Eye (tissue), 1 donor: Measurements from ENCODE around the gene PTMS.

ENCODE experiments used
- DNase-seq: peaks from one replicate; pipeline ENCODE4 v3.0.0-alpha.2; 2015

Gene PTMS

DNA sequence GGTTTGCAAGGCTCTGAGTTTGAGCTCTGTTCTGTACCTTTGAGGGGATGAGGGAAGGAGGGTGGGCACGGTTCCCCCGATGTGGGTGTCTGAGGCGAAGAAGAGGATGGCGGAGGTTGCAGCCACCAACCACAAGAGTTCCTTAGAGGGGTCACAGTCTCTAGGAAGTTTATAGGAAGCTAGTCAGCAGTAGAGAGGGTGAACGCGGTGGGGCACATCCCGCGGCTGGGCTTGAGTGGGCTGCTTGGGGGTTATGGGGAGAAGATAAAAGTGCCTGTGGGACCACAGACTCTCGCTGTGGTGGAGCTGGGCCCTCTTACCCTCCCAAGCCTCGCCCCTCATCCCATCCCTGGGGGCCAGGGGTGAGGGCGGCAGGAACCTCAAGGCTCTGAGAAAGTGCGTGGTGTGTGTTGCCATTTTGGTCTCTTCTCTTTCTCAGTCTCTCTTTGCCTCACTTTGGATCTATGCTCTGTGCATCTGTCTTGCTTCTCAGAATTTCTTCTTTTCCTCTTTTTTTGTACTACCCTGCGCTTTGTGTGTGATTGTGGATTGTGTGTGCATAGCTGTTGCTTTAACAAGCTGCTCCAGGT lies 25.9 kb downstream of the PTMS start:
- DNase-seq = no peak

GRCh38 chr12:6792522-6793201 lies 26.5 kb downstream of the PTMS start:
- DNase-seq = peak; percentile 71

DNA sequence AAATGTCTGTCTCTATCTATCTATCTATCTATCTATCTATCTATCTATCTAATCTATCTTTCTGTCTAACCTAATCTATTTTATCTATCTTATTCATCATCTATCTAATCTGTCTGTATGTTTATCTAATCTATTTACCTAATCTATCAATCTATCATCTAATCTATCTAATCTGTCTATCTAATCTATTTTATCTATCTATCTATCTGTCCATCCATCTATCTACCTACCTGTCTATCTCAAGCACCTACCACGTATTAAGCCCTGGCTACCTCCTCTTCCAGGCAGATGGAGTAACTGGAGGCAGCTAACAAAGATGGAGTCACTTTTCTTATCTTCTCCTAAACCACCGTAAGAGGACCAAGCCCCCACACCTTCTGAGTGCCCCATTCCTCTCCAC lies 28.9 kb downstream of the PTMS start:
- DNase-seq = no peak

DNA sequence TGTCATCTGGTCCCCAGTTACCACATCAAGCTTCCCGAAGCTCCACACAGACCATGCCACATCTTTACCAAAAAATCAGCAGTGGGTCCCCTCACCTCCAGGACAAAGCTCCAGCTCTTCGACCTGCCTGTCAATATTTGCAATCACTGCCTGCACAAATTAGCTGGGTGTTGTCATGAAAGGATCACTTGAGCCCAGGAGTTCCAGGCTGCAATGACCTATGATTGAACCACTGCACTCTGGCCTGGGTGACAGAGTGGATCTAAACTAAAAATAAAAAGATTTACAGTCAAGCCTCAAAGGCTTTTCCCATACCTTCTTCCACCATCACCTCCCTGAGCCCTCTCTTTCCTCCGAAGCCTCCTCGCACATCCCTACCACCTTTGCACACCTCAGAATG lies 30.4 kb downstream of the PTMS start:
- no peak for DNase-seq

DNA sequence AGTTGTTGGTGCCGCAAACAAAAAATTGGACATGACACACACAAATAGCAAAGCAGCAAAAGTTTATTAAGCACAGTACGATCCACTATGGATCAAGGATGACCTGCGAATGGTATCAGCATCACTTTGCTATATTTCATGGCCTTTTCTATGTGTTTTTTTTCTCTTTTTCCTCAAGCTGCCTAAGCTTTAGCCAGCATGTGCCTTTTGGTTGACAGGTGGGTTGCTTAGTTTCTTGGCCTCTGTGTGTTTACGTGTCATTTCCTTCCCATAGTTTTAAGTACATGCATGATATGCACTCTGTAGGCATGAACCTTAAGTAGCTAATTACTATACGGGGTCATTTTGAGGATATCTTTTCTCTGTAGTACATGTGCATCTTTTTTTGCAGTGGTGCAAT lies 33.0 kb downstream of the PTMS start:
- DNase-seq = no peak

DNA sequence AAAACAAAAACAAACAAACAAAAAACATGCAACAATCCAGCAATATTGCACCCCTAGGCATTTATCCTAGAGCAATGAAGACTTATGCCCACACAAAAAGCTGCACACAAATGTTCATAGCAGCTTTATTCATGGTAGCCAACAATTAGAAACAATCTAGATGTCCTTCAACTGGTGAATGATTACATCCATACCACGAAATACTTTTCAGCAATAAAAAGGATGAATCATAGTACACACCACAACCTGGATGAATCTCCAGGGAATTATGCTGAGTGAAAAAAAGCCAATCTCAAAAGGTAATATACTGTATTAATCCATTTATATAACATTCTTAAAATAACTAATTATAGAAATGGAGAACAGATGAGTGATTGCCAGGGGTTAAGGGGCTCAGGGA lies 41.0 kb downstream of the PTMS start:
- DNase-seq = no peak

DNA sequence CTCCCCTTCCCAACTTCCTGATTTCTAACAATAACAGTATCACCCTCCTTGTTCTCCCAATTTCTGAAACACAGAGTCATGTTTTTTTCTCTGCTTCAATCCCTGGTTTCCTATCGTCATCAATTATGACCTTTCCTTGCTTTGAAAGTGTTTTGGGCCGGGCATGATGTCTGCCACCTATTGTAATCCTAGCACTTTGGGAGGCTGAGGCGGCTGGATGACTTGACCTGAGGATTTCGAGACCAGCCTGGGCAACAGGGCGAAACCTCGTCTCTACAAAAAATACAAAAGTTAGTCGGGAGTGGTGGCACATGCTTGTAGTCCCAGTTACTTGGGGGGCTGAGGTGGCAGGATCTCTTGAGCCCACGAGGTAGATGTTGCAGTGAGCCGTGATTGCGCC lies 42.9 kb downstream of the PTMS start:
- no peak for DNase-seq

GRCh38 chr12:6810758-6811157 lies 44.6 kb downstream of the PTMS start:
- no peak for DNase-seq

GRCh38 chr12:6813363-6813762 lies 47.2 kb downstream of the PTMS start:
- no peak for DNase-seq

DNA sequence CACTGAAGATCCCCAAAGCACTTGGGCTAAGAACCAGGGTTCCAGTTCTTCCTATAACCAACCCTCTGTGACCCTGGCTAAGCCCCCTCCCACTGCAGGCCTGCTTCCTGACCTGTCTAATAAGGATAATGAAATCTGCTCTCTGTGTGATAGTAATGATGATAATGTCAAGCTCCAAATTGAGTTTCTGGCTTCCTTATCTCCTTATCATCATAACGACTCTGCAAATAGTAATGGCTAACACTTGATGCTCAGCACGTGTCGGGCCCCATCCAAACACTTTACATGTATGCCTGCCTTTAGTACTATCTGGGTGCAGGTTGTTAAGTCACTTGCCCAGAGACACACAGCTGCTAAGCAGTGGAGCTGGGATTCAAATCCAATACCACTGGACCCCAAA lies 50.4 kb downstream of the PTMS start:
- no peak for DNase-seq

DNA sequence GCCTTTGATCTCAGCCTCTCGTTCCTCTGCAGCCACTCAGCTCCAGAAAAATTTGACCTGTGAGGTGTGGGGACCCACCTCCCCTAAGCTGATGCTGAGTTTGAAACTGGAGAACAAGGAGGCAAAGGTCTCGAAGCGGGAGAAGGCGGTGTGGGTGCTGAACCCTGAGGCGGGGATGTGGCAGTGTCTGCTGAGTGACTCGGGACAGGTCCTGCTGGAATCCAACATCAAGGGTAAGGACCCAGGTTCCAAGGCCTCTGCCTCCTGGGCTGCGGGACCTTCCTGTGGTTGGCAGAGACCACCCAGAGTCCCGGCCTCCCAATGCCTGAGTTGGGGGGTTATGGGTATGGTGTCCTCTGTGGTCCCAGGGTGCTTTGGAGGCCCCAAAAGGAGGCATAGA lies 50.9 kb downstream of the PTMS start:
- DNase-seq = no peak

- no peak for DNase-seq
Measured at GRCh38 chr12:6817662-6818157, 51.5 kb downstream of the PTMS start.

DNA sequence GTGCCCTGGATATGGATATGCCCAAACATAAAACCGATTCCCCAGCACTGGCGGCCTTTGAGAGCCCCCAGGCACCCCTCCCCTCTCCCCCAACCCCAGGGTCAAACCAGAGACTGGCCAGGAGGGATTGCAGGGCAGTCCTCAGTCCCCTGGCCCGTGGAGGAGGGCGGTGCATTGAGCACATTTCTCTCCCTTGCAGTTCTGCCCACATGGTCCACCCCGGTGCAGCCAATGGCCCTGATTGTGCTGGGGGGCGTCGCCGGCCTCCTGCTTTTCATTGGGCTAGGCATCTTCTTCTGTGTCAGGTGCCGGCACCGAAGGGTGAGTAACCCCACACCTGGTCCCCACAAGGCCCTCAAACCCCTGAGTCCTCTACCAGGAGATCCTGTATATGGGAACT lies 52.1 kb downstream of the PTMS start:
- peak; percentile 65 for DNase-seq

DNA sequence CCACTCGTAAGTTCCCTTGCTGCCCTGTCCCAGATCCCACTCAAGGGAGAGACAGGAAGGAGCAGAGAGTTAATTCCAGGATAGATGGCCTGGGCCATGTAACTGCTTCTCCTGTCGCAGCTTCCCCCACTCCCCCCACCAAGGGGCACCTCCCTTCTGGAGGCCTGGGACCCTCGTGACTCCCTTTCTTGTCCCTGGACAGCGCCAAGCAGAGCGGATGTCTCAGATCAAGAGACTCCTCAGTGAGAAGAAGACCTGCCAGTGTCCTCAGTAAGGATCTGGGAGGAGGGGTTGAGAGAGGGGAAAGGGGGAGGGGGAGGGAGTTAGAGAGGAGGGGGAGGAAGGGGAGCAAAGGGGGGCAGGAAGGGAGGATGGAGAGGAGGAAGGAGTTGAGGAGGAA lies 52.5 kb downstream of the PTMS start:
- peak; percentile 51 for DNase-seq

- DNase-seq = peak; percentile 50
Measured at GRCh38 chr12:6819106-6820030, 53.2 kb downstream of the PTMS start.

DNA sequence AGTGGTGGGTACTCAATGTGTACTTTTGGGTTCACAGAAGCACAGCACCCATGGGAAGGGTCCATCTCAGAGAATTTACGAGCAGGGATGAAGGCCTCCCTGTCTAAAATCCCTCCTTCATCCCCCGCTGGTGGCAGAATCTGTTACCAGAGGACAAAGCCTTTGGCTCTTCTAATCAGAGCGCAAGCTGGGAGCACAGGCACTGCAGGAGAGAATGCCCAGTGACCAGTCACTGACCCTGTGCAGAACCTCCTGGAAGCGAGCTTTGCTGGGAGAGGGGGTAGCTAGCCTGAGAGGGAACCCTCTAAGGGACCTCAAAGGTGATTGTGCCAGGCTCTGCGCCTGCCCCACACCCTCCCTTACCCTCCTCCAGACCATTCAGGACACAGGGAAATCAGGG lies 54.0 kb downstream of the PTMS start:
- peak; percentile 82 for DNase-seq
